Keratinocyte (primary cell): ENCODE measurements around the gene NPAS3. TPM values are rescaled to one million over a fixed set of nuclear protein-coding genes. Genes with fewer than 3 reads are reported as not detected.

Experiments used
- DNase-seq: peaks from one replicate; pipeline ENCODE4 v3.0.0-alpha.2; 2011; ENCODE audit warnings: low read depth, missing footprints, low spot score
- FAIRE-seq: peaks from 2 replicates; lab custom pipeline; 2011; peaks lifted over from hg19 to GRCh38; lab: Jason Lieb, UNC
- H2AFZ ChIP-seq: 2 replicates; pipeline ENCODE4 v1.6.0; 2012; ENCODE audit warnings: low read length, control low read depth, inconsistent platforms; ENCODE audit not compliant: control insufficient read depth
- H3K27ac ChIP-seq: 2 replicates; pipeline ENCODE4 v1.5.1; 2011; ENCODE audit warnings: low read length; ENCODE audit not compliant: control insufficient read depth, insufficient read depth
- H3K27me3 ChIP-seq: 3 replicates; pipeline ENCODE4 v1.6.0; 2011; ENCODE audit warnings: low read length; ENCODE audit not compliant: control insufficient read depth, insufficient read depth; ENCODE audit errors: extremely low read depth
- H3K36me3 ChIP-seq, 2 experiments: 2 replicates in 1 of 2; 3 replicates in 1 of 2; pipeline ENCODE4 v1.5.1; 2011; ENCODE audit warnings: low read length in 2 of 2, mild to moderate bottlenecking in 1 of 2; ENCODE audit not compliant: control insufficient read depth in 2 of 2, insufficient read depth in 2 of 2; ENCODE audit errors: extremely low read depth in 1 of 2
- H3K4me1 ChIP-seq: 3 replicates; pipeline ENCODE4 v1.5.1; 2011; ENCODE audit warnings: low read length; ENCODE audit not compliant: control insufficient read depth, insufficient read depth; ENCODE audit errors: extremely low read depth
- H3K4me2 ChIP-seq: 3 replicates; pipeline ENCODE4 v1.6.0; 2011; ENCODE audit warnings: low read depth, low read length; ENCODE audit not compliant: control insufficient read depth, insufficient read depth; ENCODE audit errors: extremely low read depth
- H3K4me3 ChIP-seq, 3 experiments: fragments of 200-600 bp in 1 of 3; sonication (generic) in 1 of 3; 2 replicates in 2 of 3; 3 replicates in 1 of 3; pipeline ENCODE4 v1.5.1; 2011 to 2016; ENCODE audit warnings: low read length in 3 of 3, mild to moderate bottlenecking in 3 of 3, control low read depth in 2 of 3, inconsistent platforms in 1 of 3, low read depth in 1 of 3, mixed read lengths in 1 of 3, mixed run types in 1 of 3, moderate library complexity in 1 of 3; ENCODE audit not compliant: control insufficient read depth in 2 of 3, insufficient read depth in 2 of 3; ENCODE audit errors: extremely low read depth in 1 of 3
- H3K79me2 ChIP-seq: 2 replicates; pipeline ENCODE4 v1.6.0; 2012; ENCODE audit warnings: low read length; ENCODE audit not compliant: control insufficient read depth, insufficient read depth
- H3K9ac ChIP-seq: 3 replicates; pipeline ENCODE4 v1.6.0; 2011; ENCODE audit warnings: low read length; ENCODE audit not compliant: control insufficient read depth, insufficient read depth; ENCODE audit errors: extremely low read depth
- H3K9me1 ChIP-seq: 3 replicates; pipeline ENCODE4 v1.6.0; 2011; ENCODE audit warnings: low read length; ENCODE audit not compliant: control insufficient read depth, insufficient read depth; ENCODE audit errors: extremely low read depth
- H3K9me3 ChIP-seq: 2 replicates; pipeline ENCODE4 v1.5.1; 2012; ENCODE audit warnings: low read depth, low read length; ENCODE audit not compliant: control insufficient read depth
- H4K20me1 ChIP-seq: 3 replicates; pipeline ENCODE4 v1.6.0; 2011; ENCODE audit warnings: low read length; ENCODE audit not compliant: control insufficient read depth, insufficient read depth; ENCODE audit errors: extremely low read depth
- EZH2 ChIP-seq: IDR thresholded peaks from one replicate; pipeline ENCODE4 v1.6.1; 2012; ENCODE audit warnings: inconsistent platforms, mild to moderate bottlenecking, low read length, moderate library complexity
- dilution Hi-C: fragments of 300-500 bp; cut with MboI; formaldehyde crosslinking; loops from one replicate; pipeline ENCODE4 v1.7.0; 2020; ENCODE audit warnings: low sequenced_read_pairs; ENCODE audit not compliant: extremely low pct_ligation_motif_present
- polyA plus RNA-seq, 5 experiments: library from polyadenylated mRNA; depleted of rRNA in 3 of 5; stranded (reverse) in 3 of 5; stranded (forward) in 1 of 5; unstranded in 1 of 5; fragments of >200 nt; gene quantifications; 1 replicate in 1 of 5; 2 replicates in 3 of 5; 3 replicates in 1 of 5; pipeline versions ENCODE4 v1.2.1 to v1.2.3, GENCODE V29; 2011 to 2012; ENCODE audit warnings: missing spikeins in 2 of 5, low read depth in 1 of 5, low replicate concordance in 1 of 5
- TF ChIP-seq, protein P1 (sequence below), 3 experiments: IDR thresholded peaks in 1 of 3; conservative IDR thresholded peaks in 1 of 3; optimal IDR thresholded peaks in 1 of 3; 2 replicates in 2 of 3; 3 replicates in 1 of 3; pipeline versions ENCODE3 to v1.5.1; 2011; ENCODE audit warnings: low read length in 3 of 3, mild to moderate bottlenecking in 3 of 3, moderate library complexity in 2 of 3, control low read depth in 1 of 3, inconsistent platforms in 1 of 3; ENCODE audit not compliant: insufficient read depth in 2 of 3; ENCODE audit errors: extremely low read depth in 1 of 3

The NPAS3 gene
- polyA plus RNA-seq, 1 donor (not counting 4 experiments of a cell fraction or from before 2014, with no cell fraction given), result 0.07 TPM

DNA sequence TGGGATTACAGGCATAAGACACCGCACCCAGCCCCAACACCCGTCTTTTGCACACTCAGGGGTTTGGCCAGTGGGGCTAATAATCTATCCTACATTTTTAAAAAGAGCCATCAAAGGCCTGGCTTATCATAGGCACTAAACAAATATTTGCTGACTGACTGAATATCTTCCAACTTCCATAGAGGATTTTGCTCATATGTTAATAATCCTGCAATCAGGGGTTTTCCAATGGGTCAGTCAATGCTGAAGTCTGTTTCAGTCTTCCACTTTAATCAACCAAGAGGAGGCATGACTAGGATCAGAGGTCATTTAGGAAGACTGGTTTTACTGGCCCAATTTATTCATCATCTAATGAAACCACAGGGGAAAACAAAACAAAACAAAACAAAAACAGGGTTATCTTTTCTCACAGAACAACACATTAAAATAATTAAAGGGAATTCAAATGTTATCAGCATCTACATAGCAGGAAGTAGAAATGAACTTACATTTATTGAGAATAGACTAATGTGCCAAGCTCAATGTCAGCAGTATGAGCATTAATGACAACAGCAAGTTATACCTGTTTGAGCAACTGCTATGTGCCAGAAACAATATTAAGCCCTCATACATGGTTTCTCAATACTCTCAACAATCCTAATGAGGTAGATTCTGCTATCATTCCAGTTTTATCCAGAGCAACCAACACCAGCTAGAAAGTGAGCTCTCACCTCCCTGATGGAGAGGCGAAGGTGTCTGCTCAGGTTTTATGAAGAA is 640.0 kb downstream of the NPAS3 start:
- Histone ChIP-seq H3K79me2 (no peaks in the 10 kb centered on the region), H3K4me3 (no peak overlapping the region), H3K27me3 (no peaks in the 10 kb centered on the region), H3K9ac (no peak overlapping the region), H3K9me1 (no peaks in the 10 kb centered on the region), H3K27ac (no peak overlapping the region), H3K36me3 (no peaks in the 10 kb centered on the region), H2AFZ (no peak overlapping the region), H3K9me3 (no peaks in the 10 kb centered on the region), H3K4me1 (no peaks in the 10 kb centered on the region), H3K4me2 (no peak overlapping the region), H4K20me1 (no peaks in the 10 kb centered on the region)
- dilution Hi-C loops, result no loop called here
- TF ChIP-seq EZH2, result no peak
- TF ChIP-seq, protein P1, sequence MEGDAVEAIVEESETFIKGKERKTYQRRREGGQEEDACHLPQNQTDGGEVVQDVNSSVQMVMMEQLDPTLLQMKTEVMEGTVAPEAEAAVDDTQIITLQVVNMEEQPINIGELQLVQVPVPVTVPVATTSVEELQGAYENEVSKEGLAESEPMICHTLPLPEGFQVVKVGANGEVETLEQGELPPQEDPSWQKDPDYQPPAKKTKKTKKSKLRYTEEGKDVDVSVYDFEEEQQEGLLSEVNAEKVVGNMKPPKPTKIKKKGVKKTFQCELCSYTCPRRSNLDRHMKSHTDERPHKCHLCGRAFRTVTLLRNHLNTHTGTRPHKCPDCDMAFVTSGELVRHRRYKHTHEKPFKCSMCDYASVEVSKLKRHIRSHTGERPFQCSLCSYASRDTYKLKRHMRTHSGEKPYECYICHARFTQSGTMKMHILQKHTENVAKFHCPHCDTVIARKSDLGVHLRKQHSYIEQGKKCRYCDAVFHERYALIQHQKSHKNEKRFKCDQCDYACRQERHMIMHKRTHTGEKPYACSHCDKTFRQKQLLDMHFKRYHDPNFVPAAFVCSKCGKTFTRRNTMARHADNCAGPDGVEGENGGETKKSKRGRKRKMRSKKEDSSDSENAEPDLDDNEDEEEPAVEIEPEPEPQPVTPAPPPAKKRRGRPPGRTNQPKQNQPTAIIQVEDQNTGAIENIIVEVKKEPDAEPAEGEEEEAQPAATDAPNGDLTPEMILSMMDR (optimal IDR thresholded peaks at IDR 0.05 in 1 of 3, IDR thresholded peaks at IDR 0.05 in 1 of 3, conservative IDR thresholded peaks at IDR 0.05 in 1 of 3; ENCODE audit: extremely low read depth in 1 of 3, insufficient read depth in 2 of 3, low read length in 3 of 3), result no peak
- DNase-seq (no peak), FAIRE-seq (no peak)

DNA sequence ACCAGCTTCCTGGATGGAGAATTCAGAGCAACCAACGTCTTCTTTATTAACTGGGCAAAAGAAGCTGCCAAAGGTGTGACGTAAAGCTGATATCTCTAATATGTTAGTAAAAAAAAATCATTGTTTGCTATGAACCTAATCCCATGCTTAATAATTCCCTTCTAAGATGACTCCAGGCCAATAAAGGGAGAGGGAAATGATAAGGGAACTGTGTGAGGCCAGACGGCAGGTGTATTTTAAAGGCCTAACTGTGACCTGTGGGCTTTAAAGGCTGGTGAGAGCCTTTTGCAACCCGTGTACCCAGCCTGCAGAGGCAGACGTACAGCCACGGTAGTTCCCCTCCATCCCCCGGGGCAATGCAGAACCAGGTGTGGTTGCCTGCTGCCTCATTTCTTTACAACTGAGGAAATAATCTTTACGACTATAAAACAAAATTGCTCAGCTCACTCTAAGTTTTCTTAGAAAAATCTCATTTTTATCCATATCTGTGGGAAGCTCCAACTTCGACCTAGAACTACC is 641.6 kb downstream of the NPAS3 start:
- H4K20me1 ChIP-seq, result no peaks in the 10 kb centered on the region
- TF ChIP-seq EZH2, result no peak
- TF ChIP-seq, protein P1 (optimal IDR thresholded peaks at IDR 0.05 in 1 of 3, IDR thresholded peaks at IDR 0.05 in 1 of 3, conservative IDR thresholded peaks at IDR 0.05 in 1 of 3; ENCODE audit: extremely low read depth in 1 of 3, insufficient read depth in 2 of 3, low read length in 3 of 3), result no peak
- H3K36me3 ChIP-seq, result no peaks in the 10 kb centered on the region
- no peaks in the 10 kb centered on the region for H3K79me2 ChIP-seq
- no peak overlapping the region for H2AFZ ChIP-seq
- no peaks in the 10 kb centered on the region for H3K9me1 ChIP-seq
- H3K9me3 ChIP-seq, result no peaks in the 10 kb centered on the region
- DNase-seq (no peak), FAIRE-seq (no peak)
- H3K9ac ChIP-seq, result no peak overlapping the region
- no peak overlapping the region for H3K4me3 ChIP-seq
- no peaks in the 10 kb centered on the region for H3K27me3 ChIP-seq
- dilution Hi-C loops, result no loop called here
- no peaks in the 10 kb centered on the region for H3K4me1 ChIP-seq
- H3K4me2 ChIP-seq, result no peak overlapping the region
- H3K27ac ChIP-seq, result no peak overlapping the region
